GM18909 (cell line): ENCODE data around the gene RXRA.

Experiments used
- ATAC-seq: cut with Tn5 transposase; IDR thresholded peaks from one replicate; pipeline ENCODE4 v1.9.1; 2021; ENCODE audit warnings: mild to moderate bottlenecking; ENCODE audit not compliant: unreplicated experiment, poor library complexity

RXRA gene

GRCh38 chr9:134376386-134377142, 50.3 kb downstream of the RXRA start:
- ATAC-seq, result no peak

GRCh38 chr9:134377143-134377484, 50.9 kb downstream of the RXRA start:
- ATAC-seq, result no peak

GRCh38 chr9:134377976-134378375, 51.7 kb downstream of the RXRA start:
- no peak for ATAC-seq

- no peak for ATAC-seq
Observed at GRCh38 chr9:134378901-134379338, 52.7 kb downstream of the RXRA start.

- ATAC-seq, result no peak
Observed at GRCh38 chr9:134379831-134380365, 53.6 kb downstream of the RXRA start.

GRCh38 chr9:134380542-134381271, 54.5 kb downstream of the RXRA start:
- no peak for ATAC-seq

- no peak for ATAC-seq
Observed at GRCh38 chr9:134381272-134381661, 55.0 kb downstream of the RXRA start.

- no peak for ATAC-seq
Observed at GRCh38 chr9:134381671-134382516, 55.6 kb downstream of the RXRA start.

GRCh38 chr9:134382733-134383132, 56.5 kb downstream of the RXRA start:
- no peak for ATAC-seq

GRCh38 chr9:134383148-134383547, 56.9 kb downstream of the RXRA start:
- no peak for ATAC-seq

- ATAC-seq, result no peak
Observed at GRCh38 chr9:134384811-134385479, 58.7 kb downstream of the RXRA start.

GRCh38 chr9:134385915-134386314, 59.7 kb downstream of the RXRA start:
- ATAC-seq, result no peak

- ATAC-seq, result no peak
Observed at GRCh38 chr9:134386951-134387831, 60.9 kb downstream of the RXRA start.

GRCh38 chr9:134388289-134388808, 62.1 kb downstream of the RXRA start:
- no peak for ATAC-seq

GRCh38 chr9:134388976-134389375, 62.7 kb downstream of the RXRA start:
- ATAC-seq, result no peak

- no peak for ATAC-seq
Observed at GRCh38 chr9:134389642-134390041, 63.4 kb downstream of the RXRA start.

GRCh38 chr9:134390537-134390936, 64.3 kb downstream of the RXRA start:
- ATAC-seq, result peak; percentile 21

GRCh38 chr9:134390947-134391318, 64.7 kb downstream of the RXRA start:
- ATAC-seq, result peak; percentile 41
